Left lobe of liver (tissue), 2 donors: ENCODE data around the gene MINDY4. TPM values are rescaled to one million over a fixed set of nuclear protein-coding genes. Genes with fewer than 3 reads are reported as not detected.
A peak's percentile ranks its signal among the peaks of the same experiment; 100 is the strongest.

ENCODE experiments used
- ATAC-seq: fragments of 200-7000 bp; cut with Tn5 transposase; one replicate; pipeline ENCODE4 v1.9.1; 2020; ENCODE audit warnings: mild to moderate bottlenecking, moderate library complexity
- DNase-seq: peaks from one replicate; pipeline ENCODE4 v3.0.0-alpha.2; 2020; ENCODE audit warnings: low spot score
- total RNA-seq: library from RNA; stranded (reverse); gene quantifications from one replicate; pipeline ENCODE4 v1.2.1, GENCODE V29; 2021
- donor health status: DM: no; HTN: no; CAD: no; lungs with moderate emphysema.
- donor health status: DM: no; HTN: yes; CAD: no.

The MINDY4 gene
- total RNA-seq, 1 donor from 2014 or later: 2.3 TPM

DNA sequence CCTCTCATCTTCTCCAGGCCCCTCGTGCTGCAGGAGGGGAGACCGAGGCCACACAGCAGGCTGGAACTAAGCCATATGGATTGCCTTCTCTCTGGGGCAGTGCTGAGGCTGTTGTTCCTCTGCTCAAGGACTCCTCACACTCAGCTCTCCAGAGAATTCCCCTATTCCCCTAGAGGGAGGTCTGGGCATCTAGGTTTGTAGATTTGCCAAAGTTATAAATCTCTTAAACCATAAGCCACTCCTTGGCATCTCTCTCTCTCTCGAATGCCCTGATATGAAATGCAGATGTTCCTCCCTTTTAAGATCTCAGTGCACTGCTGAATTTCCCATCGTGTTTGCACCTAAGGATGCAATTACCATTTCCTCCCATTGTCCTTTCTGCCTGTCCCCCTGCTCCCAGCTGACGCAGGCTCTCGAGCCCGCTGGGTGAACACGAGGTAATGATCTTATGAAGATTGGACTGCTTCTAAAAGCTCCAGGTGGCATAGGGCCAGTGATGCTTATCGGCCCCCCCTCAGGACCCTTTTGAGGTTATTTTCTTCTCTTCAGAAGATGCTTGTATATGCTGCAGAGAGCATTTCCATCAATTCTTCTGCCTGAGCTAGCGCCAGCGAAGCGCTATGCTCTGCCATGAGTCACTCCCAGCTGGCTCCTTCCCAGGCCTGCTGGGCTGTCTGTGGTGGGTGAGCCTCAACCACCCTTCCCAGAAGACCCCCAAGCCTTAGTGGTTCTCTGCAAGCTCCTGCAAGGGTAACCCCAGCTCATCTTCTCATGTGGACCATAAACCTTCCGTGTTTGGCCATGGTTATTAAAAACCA lies 98.8 kb downstream of the MINDY4 start:
- no peak for DNase-seq
- no peak for ATAC-seq

GRCh38 chr7:30870821-30871518 lies 99.8 kb downstream of the MINDY4 start:
- DNase-seq (no peak), ATAC-seq (no peak)

GRCh38 chr7:30871655-30872054 lies 100.4 kb downstream of the MINDY4 start:
- ATAC-seq (no peak), DNase-seq (no peak)

GRCh38 chr7:30873207-30873606 lies 102.0 kb downstream of the MINDY4 start:
- ATAC-seq (no peak), DNase-seq (no peak)

- ATAC-seq (no peak), DNase-seq (no peak)
Observed at GRCh38 chr7:30873656-30874055, 102.4 kb downstream of the MINDY4 start.

GRCh38 chr7:30874656-30875302 lies 103.6 kb downstream of the MINDY4 start:
- ATAC-seq (no peak), DNase-seq (no peak)

- DNase-seq (no peak), ATAC-seq (no peak)
Observed at GRCh38 chr7:30877015-30877769, 106.0 kb downstream of the MINDY4 start.

DNA sequence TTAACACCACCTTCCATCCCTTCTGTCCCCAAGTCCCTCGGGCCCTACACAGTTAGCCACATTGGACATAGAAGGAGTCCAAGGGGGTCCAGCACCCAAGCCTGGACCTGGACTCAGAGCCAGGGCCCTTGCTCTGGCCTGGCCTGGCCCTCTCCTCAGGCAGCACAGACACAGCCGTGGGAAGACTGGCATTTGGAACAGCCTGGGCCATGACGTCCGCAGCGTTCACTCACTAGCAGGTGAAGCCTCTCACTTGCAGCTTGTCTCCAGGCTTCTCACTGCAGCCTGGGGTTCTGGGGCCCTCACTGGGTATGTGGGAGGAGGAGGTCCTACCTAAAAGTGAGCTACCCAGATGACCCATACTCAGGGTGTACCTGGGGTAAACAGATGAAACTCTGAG lies 106.8 kb downstream of the MINDY4 start:
- ATAC-seq (no peak), DNase-seq (no peak)

GRCh38 chr7:30879139-30880124 lies 108.2 kb downstream of the MINDY4 start:
- DNase-seq (no peak), ATAC-seq (no peak)

DNA sequence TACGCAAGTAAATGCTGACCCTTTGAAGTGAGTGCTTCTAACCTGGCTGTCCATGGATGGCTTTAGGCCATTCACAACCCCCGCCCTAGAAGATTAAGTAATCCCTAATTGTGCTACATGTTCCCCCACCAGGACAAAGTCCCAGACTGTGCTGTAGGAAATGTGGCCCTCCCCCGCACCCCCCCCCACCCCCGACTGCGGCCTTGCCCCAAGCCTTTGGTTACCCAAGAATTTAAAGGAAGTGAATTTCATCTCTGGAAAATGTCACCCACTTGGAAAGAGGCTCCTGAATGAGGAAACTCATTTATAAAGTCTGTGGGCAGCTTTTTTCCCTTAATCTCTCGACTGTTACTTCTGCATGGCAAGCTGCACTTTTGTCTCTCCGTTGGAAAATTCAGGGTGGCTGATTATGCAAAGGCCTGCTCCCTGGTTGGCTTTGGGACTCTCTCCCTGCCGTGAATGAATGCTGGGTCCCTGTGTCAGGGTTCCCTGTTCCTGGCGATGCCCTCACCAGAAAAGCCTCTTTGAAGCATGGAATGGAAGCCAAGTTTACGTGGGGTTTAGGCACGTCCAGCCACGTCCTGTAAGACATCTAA lies 109.0 kb downstream of the MINDY4 start:
- DNase-seq (no peak), ATAC-seq (peak; percentile 75)

DNA sequence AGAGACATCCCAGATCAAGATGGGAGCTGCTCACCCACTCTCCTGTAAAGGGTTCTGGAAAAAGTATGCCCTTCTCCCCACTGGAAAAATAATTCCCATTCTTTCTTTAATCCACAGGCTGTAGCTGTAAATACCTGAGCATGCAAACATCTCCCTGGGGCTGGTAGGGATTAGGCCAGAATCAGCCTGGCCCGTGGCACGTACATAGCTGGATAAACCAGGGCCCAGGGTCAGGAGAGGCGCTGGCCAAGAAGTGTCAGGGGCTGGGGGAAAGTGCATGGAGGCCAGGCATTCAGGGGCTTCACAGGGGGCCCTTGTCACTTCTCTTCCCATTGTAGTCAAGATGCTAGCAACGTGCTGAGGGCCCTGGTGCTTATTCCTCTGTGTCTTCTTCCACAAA lies 109.7 kb downstream of the MINDY4 start:
- DNase-seq (no peak), ATAC-seq (no peak)

GRCh38 chr7:30881448-30881847 lies 110.2 kb downstream of the MINDY4 start:
- no peak for ATAC-seq
- DNase-seq: no peak

GRCh38 chr7:30884881-30885280 lies 113.7 kb downstream of the MINDY4 start:
- DNase-seq (no peak), ATAC-seq (no peak)

- DNase-seq: no peak
- no peak for ATAC-seq
Observed at GRCh38 chr7:30886608-30887011, 115.4 kb downstream of the MINDY4 start.

DNA sequence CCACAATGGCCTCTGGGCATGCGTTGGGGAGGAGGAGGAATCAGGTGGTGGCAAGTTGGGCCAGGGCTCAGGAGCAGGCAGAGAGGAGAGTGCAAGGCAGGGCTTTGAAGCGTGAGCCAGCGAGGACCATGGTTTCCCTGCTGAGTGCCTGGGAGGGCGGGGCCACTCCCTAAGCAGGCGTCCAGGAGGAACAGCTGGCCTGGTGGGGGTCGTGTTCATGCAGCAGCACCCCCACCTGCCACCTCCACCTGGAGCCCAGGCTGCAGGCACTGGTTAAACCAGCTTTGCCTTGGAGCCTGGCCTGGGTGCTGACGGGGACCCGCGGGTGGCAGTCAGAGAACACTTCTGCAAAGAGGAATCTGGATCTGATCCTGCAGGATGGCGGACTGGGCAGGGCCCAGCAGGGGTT lies 116.3 kb downstream of the MINDY4 start:
- ATAC-seq (no peak), DNase-seq (no peak)

- ATAC-seq (no peak), DNase-seq (no peak)
Observed at GRCh38 chr7:30888747-30889146, 117.5 kb downstream of the MINDY4 start.

- ATAC-seq: no peak
- DNase-seq: no peak
Observed at GRCh38 chr7:30890226-30890625, 119.0 kb downstream of the MINDY4 start.

DNA sequence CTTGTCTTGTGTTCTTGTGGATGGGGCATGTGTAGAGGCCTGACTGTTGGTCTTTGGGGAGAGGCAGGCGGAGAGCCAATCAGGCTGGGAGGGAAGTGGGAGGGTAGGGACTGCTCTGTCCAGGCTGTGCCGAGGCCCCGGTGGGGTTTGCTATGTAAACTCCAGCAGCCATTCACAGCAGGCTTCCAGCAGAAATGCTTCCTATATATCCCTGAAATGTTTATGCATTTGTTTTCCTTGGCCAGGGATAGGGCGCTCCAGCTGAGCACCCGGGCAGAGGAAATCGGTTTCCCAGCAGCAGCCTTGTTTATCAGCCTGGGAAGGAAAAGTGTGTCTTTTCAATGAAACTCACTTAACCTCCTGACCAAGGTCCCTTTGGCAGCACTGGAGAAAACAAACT lies 122.1 kb downstream of the MINDY4 start:
- DNase-seq (no peak), ATAC-seq (peak; percentile 51)

- ATAC-seq: no peak
- no peak for DNase-seq
Observed at GRCh38 chr7:30894009-30894408, 122.8 kb downstream of the MINDY4 start.
